Measurements from ENCODE around the gene GPR55.

GPR55 gene

GRCh38 chr2:230942920-230943896 lies 18.2 kb upstream of the GPR55 start:
- TF ChIP-seq CTCF (conservative IDR thresholded peaks at IDR 0.05): no peak
- no peak for TF ChIP-seq ZFX (IDR thresholded peaks at IDR 0.05)

GRCh38 chr2:230942371-230942770 lies 17.3 kb upstream of the GPR55 start:
- TF ChIP-seq CTCF (conservative IDR thresholded peaks at IDR 0.05) (no peak), ZFX (IDR thresholded peaks at IDR 0.05) (no peak)

More at GRCh38 chr2:230942920-230943896, 18.2 kb upstream of the GPR55 start:
- H3K27ac ChIP-seq: no peak overlapping the region

DNA sequence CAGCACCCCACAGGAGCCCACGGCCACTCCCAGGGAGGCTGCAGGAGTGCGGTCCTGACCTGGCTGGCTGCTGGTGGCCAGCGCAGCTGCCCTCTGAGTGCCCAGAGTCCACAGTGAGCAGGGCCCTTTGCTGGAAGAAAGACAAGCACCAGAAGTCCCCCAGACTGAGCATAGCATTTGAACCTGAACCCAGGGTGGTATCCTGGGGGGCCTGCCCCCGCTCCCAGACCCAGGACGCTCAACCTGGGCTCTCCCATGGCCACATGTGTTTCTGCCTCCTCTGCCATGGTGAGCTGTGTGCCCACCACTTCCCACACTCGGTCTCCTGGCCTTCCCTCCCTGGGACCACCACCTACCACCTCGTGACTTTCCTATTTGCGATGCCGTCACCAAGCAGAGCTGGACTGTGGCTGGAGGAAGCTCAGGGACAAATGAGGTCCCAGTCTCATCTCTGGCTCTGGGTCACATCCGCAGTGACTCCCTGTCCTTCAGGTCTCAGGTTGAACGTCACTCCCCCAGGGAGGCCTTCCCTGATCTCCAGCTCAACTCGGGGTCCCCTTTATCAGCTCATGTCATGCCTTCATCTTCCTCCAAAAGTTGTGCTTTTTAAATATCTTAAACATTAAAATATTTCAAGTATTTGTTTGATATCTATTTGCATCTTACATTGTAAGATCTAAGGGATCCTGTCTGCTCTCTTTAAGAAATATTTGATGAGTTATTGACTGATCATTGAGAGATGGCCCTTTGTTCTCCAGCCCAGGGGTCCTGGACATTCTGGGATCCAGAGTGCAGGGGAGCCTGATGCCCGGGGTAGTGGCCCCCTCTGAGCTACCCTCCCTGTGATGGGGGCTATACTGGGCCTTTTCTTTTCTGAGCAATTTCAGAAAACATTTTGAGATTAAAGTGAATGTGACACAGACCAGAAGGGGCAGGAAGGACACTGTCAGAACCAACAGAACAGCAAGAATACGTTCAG lies 16.4 kb upstream of the GPR55 start:
- no peak overlapping the region for H3K27ac ChIP-seq
- TF ChIP-seq CTCF (conservative IDR thresholded peaks at IDR 0.05): no peak
- TF ChIP-seq ZFX (IDR thresholded peaks at IDR 0.05): no peak

More at GRCh38 chr2:230942371-230942770, 17.3 kb upstream of the GPR55 start:
- H3K27ac ChIP-seq: no peak overlapping the region

DNA sequence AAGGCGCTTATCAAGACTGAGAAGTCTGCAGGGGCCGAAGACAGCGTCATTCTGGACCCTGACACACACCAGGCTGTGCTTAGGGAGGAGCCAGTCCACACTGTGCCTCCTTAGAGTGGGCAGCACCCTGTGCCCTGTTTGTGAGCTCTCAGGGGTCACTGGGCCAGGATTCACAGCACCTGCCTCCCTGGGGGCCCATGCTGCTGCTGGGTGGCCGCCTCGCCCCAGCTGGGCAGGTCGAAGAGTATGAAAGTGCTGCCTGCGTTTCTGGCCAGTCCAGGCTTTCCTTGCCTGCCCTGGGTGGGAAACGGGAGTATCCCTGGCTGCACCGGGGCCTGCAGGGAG lies 15.4 kb upstream of the GPR55 start:
- TF ChIP-seq ZFX (IDR thresholded peaks at IDR 0.05) (no peak), CTCF (conservative IDR thresholded peaks at IDR 0.05) (no peak)
- H3K27ac ChIP-seq: no peak overlapping the region

GRCh38 chr2:230939691-230940470 lies 14.8 kb upstream of the GPR55 start:
- H3K27ac ChIP-seq: no peak overlapping the region
- TF ChIP-seq ZFX (IDR thresholded peaks at IDR 0.05) (no peak), CTCF (conservative IDR thresholded peaks at IDR 0.05) (no peak)

- H3K27ac ChIP-seq: no peak overlapping the region
- no peak for TF ChIP-seq CTCF (conservative IDR thresholded peaks at IDR 0.05)
- TF ChIP-seq ZFX (IDR thresholded peaks at IDR 0.05): no peak
Observed at GRCh38 chr2:230939066-230939591, 14.1 kb upstream of the GPR55 start.

Data from C4-2B (cell line).